SK-N-SH treated with all-trans-retinoic acid at 6 μM for 48 hours (cell line): Measurements from ENCODE around the gene DYNC2I2.

ENCODE experiments used
- ATAC-seq: fragments of 200-7000 bp; cut with Tn5 transposase; 3 replicates; pipeline ENCODE4 v1.9.1; 2020; ENCODE audit warnings: mild to moderate bottlenecking, moderate library complexity
- ARNTL ChIP-seq: fragments of 450-650 bp; formaldehyde crosslinking; IDR thresholded peaks from 2 replicates; pipeline ENCODE4 v1.5.0; 2020; ENCODE audit warnings: low read depth, mild to moderate bottlenecking, moderate library complexity, borderline replicate concordance
- BACH2 ChIP-seq: fragments of 250-450 bp; sonication (Bioruptor Pico); IDR thresholded peaks from 2 replicates; pipeline ENCODE4 v1.9.0; 2021; ENCODE audit warnings: mild to moderate bottlenecking, borderline replicate concordance
- CSDC2 ChIP-seq: fragments of 250-450 bp; sonication (Bioruptor Pico); IDR thresholded peaks from 2 replicates; pipeline ENCODE4 v1.5.0; 2020; ENCODE audit warnings: mild to moderate bottlenecking, moderate library complexity
- ESRRG ChIP-seq: fragments of 250-450 bp; sonication (Bioruptor Pico); IDR thresholded peaks from 2 replicates; pipeline ENCODE4 v1.6.1; 2021; ENCODE audit warnings: mild to moderate bottlenecking
- GLIS3 ChIP-seq: fragments of 250-450 bp; sonication (Bioruptor Pico); IDR thresholded peaks from 2 replicates; pipeline ENCODE4 v1.5.0; 2020; ENCODE audit warnings: mild to moderate bottlenecking, moderate library complexity
- ISL1 ChIP-seq: fragments of 250-450 bp; sonication (Bioruptor Pico); IDR thresholded peaks from 2 replicates; pipeline ENCODE4 v2.1.2; 2022; ENCODE audit warnings: mild to moderate bottlenecking, moderate library complexity
- OSR1 ChIP-seq: fragments of 250-450 bp; sonication (Bioruptor Pico); IDR thresholded peaks from 2 replicates; pipeline ENCODE4 v1.8.0; 2022; ENCODE audit warnings: moderate library complexity, mild to moderate bottlenecking, inconsistent platforms
- RARB ChIP-seq: fragments of 250-450 bp; sonication (Bioruptor Pico); IDR thresholded peaks from 2 replicates; pipeline ENCODE4 v1.8.0; 2021; ENCODE audit warnings: mild to moderate bottlenecking, moderate library complexity
- SNAI2 ChIP-seq: fragments of 250-450 bp; sonication (Bioruptor Pico); IDR thresholded peaks from 2 replicates; pipeline ENCODE4 v1.5.0; 2020; ENCODE audit warnings: mild to moderate bottlenecking, moderate library complexity
- TCF4 ChIP-seq: fragments of 250-450 bp; sonication (Bioruptor Pico); IDR thresholded peaks from 2 replicates; pipeline ENCODE4 v1.8.0; 2021; ENCODE audit warnings: mild to moderate bottlenecking, moderate library complexity, borderline replicate concordance
- TOX ChIP-seq: fragments of 250-450 bp; sonication (Bioruptor Pico); IDR thresholded peaks from 2 replicates; pipeline ENCODE4 v1.8.0; 2021; ENCODE audit warnings: mild to moderate bottlenecking, moderate library complexity, borderline replicate concordance
- ZC3H10 ChIP-seq: fragments of 250-450 bp; sonication (Bioruptor Pico); IDR thresholded peaks from 2 replicates; pipeline ENCODE4 v1.5.1; 2021; ENCODE audit warnings: mild to moderate bottlenecking, moderate library complexity
- ZFP3 ChIP-seq: fragments of 250-450 bp; sonication (Bioruptor Pico); IDR thresholded peaks from 2 replicates; pipeline ENCODE4 v1.5.0; 2020; ENCODE audit warnings: mild to moderate bottlenecking, moderate library complexity
- ZFP30 ChIP-seq: fragments of 450-650 bp; formaldehyde crosslinking; IDR thresholded peaks from 2 replicates; pipeline ENCODE4 v1.5.0; 2022; ENCODE audit warnings: mild to moderate bottlenecking, moderate library complexity
- ZNF565 ChIP-seq: fragments of 450-650 bp; formaldehyde crosslinking; conservative IDR thresholded peaks from 2 replicates; pipeline ENCODE4 v1.5.0; 2020; ENCODE audit warnings: low read depth, mild to moderate bottlenecking, moderate library complexity
- ZNF70 ChIP-seq: fragments of 450-650 bp; formaldehyde crosslinking; IDR thresholded peaks from 2 replicates; pipeline ENCODE4 v1.5.0; 2020; ENCODE audit warnings: mild to moderate bottlenecking, moderate library complexity
- ZNF8 ChIP-seq: fragments of 450-650 bp; formaldehyde crosslinking; IDR thresholded peaks from 2 replicates; pipeline ENCODE4 v1.5.0; 2020; ENCODE audit warnings: mild to moderate bottlenecking, moderate library complexity
- TF ChIP-seq, protein P1 (sequence below): fragments of 250-450 bp; sonication (Bioruptor Pico); IDR thresholded peaks from 2 replicates; pipeline ENCODE4 v1.5.1; 2020; ENCODE audit warnings: low read depth, mild to moderate bottlenecking, moderate library complexity
- TF ChIP-seq, protein P2 (sequence below): fragments of 250-450 bp; sonication (Bioruptor Pico); IDR thresholded peaks from 2 replicates; pipeline ENCODE4 v1.5.1; 2021; ENCODE audit warnings: mild to moderate bottlenecking, moderate library complexity
- TF ChIP-seq, protein P3 (sequence below): fragments of 250-450 bp; sonication (Bioruptor Pico); IDR thresholded peaks from 2 replicates; pipeline ENCODE4 v1.5.0; 2020; ENCODE audit warnings: mild to moderate bottlenecking, moderate library complexity
- TF ChIP-seq, protein P4 (sequence below): fragments of 250-450 bp; sonication (Bioruptor Pico); IDR thresholded peaks from 2 replicates; pipeline ENCODE4 v1.8.0; 2021; ENCODE audit warnings: low read depth, mild to moderate bottlenecking, moderate library complexity, borderline replicate concordance
- TF ChIP-seq, protein P5 (sequence below): fragments of 250-450 bp; sonication (Bioruptor Pico); IDR thresholded peaks from 2 replicates; pipeline ENCODE4 v1.8.0; 2020; ENCODE audit warnings: mild to moderate bottlenecking, moderate library complexity, borderline replicate concordance

Gene DYNC2I2

DNA sequence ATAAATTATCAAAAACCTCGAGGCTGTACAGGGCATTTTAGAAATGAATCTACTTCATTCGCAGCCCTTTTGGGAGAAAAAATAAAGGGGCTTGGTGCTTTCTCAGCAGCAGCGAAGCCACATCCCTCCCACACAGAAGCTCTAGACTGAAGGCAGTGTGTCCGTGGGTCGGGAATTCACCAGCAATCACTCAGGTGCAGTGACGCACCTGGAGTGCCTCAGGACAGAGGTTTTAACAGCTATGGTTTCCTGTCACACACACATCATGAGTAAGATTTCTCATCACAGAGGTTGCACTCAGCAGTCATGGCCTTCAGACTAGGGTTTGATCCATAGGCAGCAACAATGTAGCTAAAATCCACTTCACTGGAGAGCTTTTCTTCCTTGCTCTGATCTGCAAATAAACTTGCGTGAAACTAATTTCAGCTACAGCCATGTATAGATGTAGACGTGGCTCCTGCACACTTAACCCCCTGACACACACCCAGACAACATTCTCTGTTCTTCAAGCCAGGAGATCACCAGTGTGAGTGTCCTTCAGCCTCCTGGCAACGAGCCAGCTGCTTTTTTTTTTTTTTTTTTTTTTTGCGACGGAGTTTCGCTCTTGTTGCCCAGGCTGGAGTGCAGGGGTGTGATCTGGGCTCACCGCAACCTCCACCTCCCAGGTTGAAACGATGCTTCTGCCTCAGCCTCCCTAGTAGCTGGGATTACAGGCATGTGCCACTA lies 34.8 kb downstream of the DYNC2I2 start:
- no peak for TF ChIP-seq OSR1 (CRISPR knock-in tag)
- no peak for TF ChIP-seq ZFP30
- TF ChIP-seq ARNTL (CRISPR knock-in tag) = no peak
- TF ChIP-seq TCF4 (CRISPR knock-in tag) = no peak
- TF ChIP-seq RARB (CRISPR knock-in tag) = no peak
- TF ChIP-seq GLIS3 = no peak
- no peak for TF ChIP-seq BACH2 (CRISPR knock-in tag)
- no peak for TF ChIP-seq ZFP3 (CRISPR knock-in tag)
- no peak for TF ChIP-seq CSDC2 (CRISPR knock-in tag)
- TF ChIP-seq, protein P1, sequence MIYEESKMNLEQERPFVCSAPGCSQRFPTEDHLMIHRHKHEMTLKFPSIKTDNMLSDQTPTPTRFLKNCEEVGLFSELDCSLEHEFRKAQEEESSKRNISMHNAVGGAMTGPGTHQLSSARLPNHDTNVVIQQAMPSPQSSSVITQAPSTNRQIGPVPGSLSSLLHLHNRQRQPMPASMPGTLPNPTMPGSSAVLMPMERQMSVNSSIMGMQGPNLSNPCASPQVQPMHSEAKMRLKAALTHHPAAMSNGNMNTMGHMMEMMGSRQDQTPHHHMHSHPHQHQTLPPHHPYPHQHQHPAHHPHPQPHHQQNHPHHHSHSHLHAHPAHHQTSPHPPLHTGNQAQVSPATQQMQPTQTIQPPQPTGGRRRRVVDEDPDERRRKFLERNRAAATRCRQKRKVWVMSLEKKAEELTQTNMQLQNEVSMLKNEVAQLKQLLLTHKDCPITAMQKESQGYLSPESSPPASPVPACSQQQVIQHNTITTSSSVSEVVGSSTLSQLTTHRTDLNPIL (CRISPR knock-in tag) = no peak
- TF ChIP-seq TOX (CRISPR knock-in tag) = no peak
- no peak for TF ChIP-seq ZNF8
- no peak for ATAC-seq

DNA sequence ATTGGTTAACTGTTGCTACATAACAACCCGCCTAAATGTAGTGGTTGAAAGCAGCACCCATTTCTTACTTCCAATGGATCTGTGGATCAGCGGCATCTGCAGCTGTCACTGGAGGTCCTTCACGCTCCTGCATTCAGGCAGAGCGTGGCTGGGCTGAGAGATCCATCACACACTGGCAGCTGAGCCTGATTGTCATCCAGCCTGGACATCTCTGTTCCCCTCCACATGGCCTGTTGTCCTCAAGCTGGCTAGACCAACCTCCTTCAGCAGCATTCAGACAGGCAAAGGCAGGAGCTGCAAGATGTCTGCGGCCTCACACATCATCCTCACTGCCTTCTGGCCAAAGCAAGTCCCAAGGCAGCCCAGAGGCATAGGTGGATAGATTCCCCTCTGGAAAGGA lies 36.9 kb downstream of the DYNC2I2 start:
- ATAC-seq = no peak
- TF ChIP-seq, protein P2, sequence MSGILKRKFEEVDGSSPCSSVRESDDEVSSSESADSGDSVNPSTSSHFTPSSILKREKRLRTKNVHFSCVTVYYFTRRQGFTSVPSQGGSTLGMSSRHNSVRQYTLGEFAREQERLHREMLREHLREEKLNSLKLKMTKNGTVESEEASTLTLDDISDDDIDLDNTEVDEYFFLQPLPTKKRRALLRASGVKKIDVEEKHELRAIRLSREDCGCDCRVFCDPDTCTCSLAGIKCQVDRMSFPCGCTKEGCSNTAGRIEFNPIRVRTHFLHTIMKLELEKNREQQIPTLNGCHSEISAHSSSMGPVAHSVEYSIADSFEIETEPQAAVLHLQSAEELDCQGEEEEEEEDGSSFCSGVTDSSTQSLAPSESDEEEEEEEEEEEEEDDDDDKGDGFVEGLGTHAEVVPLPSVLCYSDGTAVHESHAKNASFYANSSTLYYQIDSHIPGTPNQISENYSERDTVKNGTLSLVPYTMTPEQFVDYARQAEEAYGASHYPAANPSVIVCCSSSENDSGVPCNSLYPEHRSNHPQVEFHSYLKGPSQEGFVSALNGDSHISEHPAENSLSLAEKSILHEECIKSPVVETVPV (CRISPR knock-in tag) = no peak
- TF ChIP-seq BACH2 (CRISPR knock-in tag) (no peak), ZNF565 (CRISPR knock-in tag) (no peak), SNAI2 (CRISPR knock-in tag) (no peak), ZNF70 (CRISPR knock-in tag) (no peak), GLIS3 (no peak), CSDC2 (CRISPR knock-in tag) (no peak), ESRRG (CRISPR knock-in tag) (no peak), ZC3H10 (no peak), ZFP30 (no peak), ARNTL (CRISPR knock-in tag) (no peak), ZNF8 (no peak), TCF4 (CRISPR knock-in tag) (no peak)
- TF ChIP-seq, protein P3, sequence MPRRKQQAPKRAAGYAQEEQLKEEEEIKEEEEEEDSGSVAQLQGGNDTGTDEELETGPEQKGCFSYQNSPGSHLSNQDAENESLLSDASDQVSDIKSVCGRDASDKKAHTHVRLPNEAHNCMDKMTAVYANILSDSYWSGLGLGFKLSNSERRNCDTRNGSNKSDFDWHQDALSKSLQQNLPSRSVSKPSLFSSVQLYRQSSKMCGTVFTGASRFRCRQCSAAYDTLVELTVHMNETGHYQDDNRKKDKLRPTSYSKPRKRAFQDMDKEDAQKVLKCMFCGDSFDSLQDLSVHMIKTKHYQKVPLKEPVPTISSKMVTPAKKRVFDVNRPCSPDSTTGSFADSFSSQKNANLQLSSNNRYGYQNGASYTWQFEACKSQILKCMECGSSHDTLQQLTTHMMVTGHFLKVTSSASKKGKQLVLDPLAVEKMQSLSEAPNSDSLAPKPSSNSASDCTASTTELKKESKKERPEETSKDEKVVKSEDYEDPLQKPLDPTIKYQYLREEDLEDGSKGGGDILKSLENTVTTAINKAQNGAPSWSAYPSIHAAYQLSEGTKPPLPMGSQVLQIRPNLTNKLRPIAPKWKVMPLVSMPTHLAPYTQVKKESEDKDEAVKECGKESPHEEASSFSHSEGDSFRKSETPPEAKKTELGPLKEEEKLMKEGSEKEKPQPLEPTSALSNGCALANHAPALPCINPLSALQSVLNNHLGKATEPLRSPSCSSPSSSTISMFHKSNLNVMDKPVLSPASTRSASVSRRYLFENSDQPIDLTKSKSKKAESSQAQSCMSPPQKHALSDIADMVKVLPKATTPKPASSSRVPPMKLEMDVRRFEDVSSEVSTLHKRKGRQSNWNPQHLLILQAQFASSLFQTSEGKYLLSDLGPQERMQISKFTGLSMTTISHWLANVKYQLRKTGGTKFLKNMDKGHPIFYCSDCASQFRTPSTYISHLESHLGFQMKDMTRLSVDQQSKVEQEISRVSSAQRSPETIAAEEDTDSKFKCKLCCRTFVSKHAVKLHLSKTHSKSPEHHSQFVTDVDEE (CRISPR knock-in tag) = no peak
- TF ChIP-seq, protein P4, sequence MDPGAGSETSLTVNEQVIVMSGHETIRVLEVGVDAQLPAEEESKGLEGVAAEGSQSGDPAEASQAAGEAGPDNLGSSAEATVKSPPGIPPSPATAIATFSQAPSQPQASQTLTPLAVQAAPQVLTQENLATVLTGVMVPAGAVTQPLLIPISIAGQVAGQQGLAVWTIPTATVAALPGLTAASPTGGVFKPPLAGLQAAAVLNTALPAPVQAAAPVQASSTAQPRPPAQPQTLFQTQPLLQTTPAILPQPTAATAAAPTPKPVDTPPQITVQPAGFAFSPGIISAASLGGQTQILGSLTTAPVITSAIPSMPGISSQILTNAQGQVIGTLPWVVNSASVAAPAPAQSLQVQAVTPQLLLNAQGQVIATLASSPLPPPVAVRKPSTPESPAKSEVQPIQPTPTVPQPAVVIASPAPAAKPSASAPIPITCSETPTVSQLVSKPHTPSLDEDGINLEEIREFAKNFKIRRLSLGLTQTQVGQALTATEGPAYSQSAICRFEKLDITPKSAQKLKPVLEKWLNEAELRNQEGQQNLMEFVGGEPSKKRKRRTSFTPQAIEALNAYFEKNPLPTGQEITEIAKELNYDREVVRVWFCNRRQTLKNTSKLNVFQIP (CRISPR knock-in tag) = no peak
- TF ChIP-seq, protein P5, sequence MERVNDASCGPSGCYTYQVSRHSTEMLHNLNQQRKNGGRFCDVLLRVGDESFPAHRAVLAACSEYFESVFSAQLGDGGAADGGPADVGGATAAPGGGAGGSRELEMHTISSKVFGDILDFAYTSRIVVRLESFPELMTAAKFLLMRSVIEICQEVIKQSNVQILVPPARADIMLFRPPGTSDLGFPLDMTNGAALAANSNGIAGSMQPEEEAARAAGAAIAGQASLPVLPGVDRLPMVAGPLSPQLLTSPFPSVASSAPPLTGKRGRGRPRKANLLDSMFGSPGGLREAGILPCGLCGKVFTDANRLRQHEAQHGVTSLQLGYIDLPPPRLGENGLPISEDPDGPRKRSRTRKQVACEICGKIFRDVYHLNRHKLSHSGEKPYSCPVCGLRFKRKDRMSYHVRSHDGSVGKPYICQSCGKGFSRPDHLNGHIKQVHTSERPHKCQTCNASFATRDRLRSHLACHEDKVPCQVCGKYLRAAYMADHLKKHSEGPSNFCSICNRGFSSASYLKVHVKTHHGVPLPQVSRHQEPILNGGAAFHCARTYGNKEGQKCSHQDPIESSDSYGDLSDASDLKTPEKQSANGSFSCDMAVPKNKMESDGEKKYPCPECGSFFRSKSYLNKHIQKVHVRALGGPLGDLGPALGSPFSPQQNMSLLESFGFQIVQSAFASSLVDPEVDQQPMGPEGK (CRISPR knock-in tag) = no peak

DNA sequence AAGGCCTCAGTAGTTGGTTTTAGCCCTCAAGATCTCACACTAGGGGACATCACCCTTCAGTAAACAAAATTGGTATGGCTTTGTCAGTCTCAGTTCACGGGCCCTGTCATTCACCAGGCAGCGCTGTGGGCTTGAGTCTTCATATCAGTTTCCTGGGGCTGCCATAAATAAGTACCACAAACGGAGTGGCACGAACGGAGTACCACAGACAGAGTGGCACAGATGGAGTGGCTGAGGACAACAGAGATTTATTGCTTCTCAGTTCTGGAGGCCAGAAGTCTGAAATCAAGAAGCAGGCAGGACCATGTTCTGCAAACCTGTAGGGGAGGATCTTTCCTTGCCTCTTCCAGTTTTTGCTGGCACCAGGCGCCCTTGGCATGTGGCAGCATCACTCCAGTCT lies 37.5 kb downstream of the DYNC2I2 start:
- ATAC-seq = no peak
- TF ChIP-seq TOX (CRISPR knock-in tag) = no peak
- TF ChIP-seq, protein P1 (CRISPR knock-in tag) = no peak
- no peak for TF ChIP-seq ISL1 (CRISPR knock-in tag)
- no peak for TF ChIP-seq ZFP3 (CRISPR knock-in tag)
- TF ChIP-seq ZC3H10 = no peak
- TF ChIP-seq, protein P3 (CRISPR knock-in tag) = no peak
- TF ChIP-seq, protein P5 (CRISPR knock-in tag) = no peak
